Right cardiac atrium (tissue), 5 donors: ENCODE data around the gene FNDC3B. TPM values are rescaled to one million over a fixed set of nuclear protein-coding genes. Genes with fewer than 3 reads are reported as not detected.
A peak's percentile ranks its signal among the peaks of the same experiment; 100 is the strongest.

ENCODE experiments used
- ATAC-seq, 2 donors: fragments of 200-7000 bp; cut with Tn5 transposase; one replicate each; pipeline versions ENCODE4 v1.8.0 to v1.9.1; 2020; ENCODE audit warnings: moderate library complexity in 2 of 2, mild to moderate bottlenecking in 1 of 2
- DNase-seq, 3 donors: peaks; one replicate each; pipeline ENCODE4 v3.0.0-alpha.2; 2020
- H3K27ac ChIP-seq: one replicate; pipeline ENCODE4 v1.5.1; 2013; ENCODE audit warnings: mild to moderate bottlenecking, low read length, control low read depth, moderate library complexity
- H3K27me3 ChIP-seq: one replicate; pipeline ENCODE4 v1.6.1; 2013; ENCODE audit not compliant: control insufficient read depth, insufficient read depth
- H3K4me1 ChIP-seq: one replicate; pipeline ENCODE4 v1.6.1; 2013; ENCODE audit warnings: low read length; ENCODE audit not compliant: control insufficient read depth, insufficient read depth
- H3K4me3 ChIP-seq: one replicate; pipeline ENCODE4 v1.5.1; 2013; ENCODE audit warnings: low read length, control low read depth
- H3K9me3 ChIP-seq: one replicate; pipeline ENCODE4 v1.6.1; 2013; ENCODE audit warnings: low read length; ENCODE audit not compliant: control insufficient read depth
- WGBS: extraction: QIAGEN DNeasy Blood & Tissue Kit; methylation state at CpG from one replicate; pipeline ENCODE4 v1.1.7; 2013; 5-methylcytosine and 5-hydroxymethylcytosine counted together
- intact Hi-C, 4 donors: fragments of 100-400 bp; cut with DNase I; formaldehyde crosslinking; loops; one replicate each; pipeline versions ENCODE4 v1.11.0 to v1.14.0; 2022 to 2023
- polyA plus RNA-seq: library from polyadenylated mRNA; stranded (reverse); fragments of 200-250 nt; gene quantifications from one replicate; pipeline ENCODE4 v1.2.3, GENCODE V29; 2013
- total RNA-seq, 4 donors: library from RNA; stranded (reverse); fragmentation: NEBNext Ultra II Directional; extraction: Animal tissue kit (Norgen Biotek cat#: 25700); gene quantifications; one replicate each; pipeline ENCODE4 v1.2.1, GENCODE V29; 2021
- donor health status: healthy with polysubstance abuse.
- donor health status: DM: no; HTN: yes; CAD: no.
- donor health status: DM: no; HTN: no; CAD: no.
- donor health status: DM: no; HTN: yes; CAD: no; lungs with severe emphysema.
- donor health status: DM: yes; HTN: yes; CAD: no.

Gene FNDC3B
- total and polyA plus RNA-seq, 5 donors: 15.8 to 117 (median 83.0) TPM

DNA sequence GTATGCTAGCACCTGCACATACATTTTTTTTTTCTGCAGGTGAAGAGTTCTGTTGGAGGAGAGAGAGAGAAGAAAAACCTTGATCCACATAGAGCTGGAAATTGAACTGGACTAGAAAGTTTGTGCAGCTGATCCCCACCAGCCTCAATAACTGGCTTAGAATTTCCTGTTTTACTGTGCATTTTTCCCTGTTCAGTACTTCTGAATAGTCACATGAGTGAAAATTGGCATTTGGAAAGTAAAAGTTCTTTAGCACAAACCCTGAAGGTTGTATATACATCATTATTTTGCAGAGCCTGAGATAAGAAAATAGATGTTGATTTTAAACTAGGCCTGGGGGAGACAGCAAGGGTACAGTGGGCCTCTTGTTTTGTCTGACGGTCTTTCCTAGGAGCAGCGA is 366.5 kb downstream of the FNDC3B start:
- Histone ChIP-seq H3K9me3 (no peaks in the 10 kb centered on the region), H3K27me3 (no peaks in the 10 kb centered on the region), H3K4me3 (no peak overlapping the region), H3K4me1 (no peaks in the 10 kb centered on the region), H3K27ac (no peak overlapping the region)
- ATAC-seq: no peak
- no peak for DNase-seq
- 91% methylated on average over 2 of the region's 2 CpGs for WGBS
- intact Hi-C loops: no loop called here

DNA sequence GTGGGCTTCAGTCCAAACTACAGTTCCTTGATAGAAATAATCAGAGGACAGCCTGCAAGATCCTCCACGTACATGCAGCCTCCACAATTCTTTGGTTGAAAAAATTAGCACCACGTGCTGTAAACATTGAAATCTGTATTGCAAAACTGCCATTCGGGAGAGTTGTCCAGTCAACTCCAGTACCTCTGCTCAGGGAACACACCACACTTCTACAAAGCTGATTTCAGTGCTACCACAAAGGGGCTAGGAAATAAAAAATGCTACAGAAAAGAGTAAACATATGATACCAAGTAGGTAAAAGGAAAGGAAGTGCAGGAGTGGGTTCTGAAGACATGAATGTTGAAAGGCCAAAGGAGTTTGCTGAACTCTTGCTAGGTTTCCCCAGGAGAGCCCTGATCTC is 368.5 kb downstream of the FNDC3B start:
- no peak for DNase-seq
- WGBS: 82% methylated on average over 3 of the region's 3 CpGs
- Histone ChIP-seq H3K4me3 (no peak overlapping the region), H3K27ac (no peak overlapping the region), H3K27me3 (no peaks in the 10 kb centered on the region), H3K4me1 (no peaks in the 10 kb centered on the region), H3K9me3 (no peaks in the 10 kb centered on the region)
- intact Hi-C loops: no loop called here
- no peak for ATAC-seq

- Histone ChIP-seq H3K27ac (no peak overlapping the region), H3K9me3 (no peaks in the 10 kb centered on the region), H3K4me3 (no peak overlapping the region), H3K27me3 (no peaks in the 10 kb centered on the region), H3K4me1 (no peaks in the 10 kb centered on the region)
- intact Hi-C loops: no loop called here
- ATAC-seq: peak; percentile 31 to 40
- DNase-seq: peak in 1 of 3 donors; percentile 44
- 83% methylated on average over 13 of the region's 13 CpGs for WGBS
These were observed 371.5 kb downstream of the FNDC3B start for GRCh38 chr3:172410702-172411477.

GRCh38 chr3:172411478-172411947 is 372.1 kb downstream of the FNDC3B start:
- Histone ChIP-seq H3K4me3 (no peak overlapping the region), H3K27me3 (no peaks in the 10 kb centered on the region), H3K27ac (no peak overlapping the region), H3K9me3 (no peaks in the 10 kb centered on the region), H3K4me1 (no peaks in the 10 kb centered on the region)
- ATAC-seq: peak; percentile 32 to 33
- intact Hi-C loops: no loop called here
- WGBS: 93% methylated on average over 6 of the region's 6 CpGs
- DNase-seq: no peak

DNA sequence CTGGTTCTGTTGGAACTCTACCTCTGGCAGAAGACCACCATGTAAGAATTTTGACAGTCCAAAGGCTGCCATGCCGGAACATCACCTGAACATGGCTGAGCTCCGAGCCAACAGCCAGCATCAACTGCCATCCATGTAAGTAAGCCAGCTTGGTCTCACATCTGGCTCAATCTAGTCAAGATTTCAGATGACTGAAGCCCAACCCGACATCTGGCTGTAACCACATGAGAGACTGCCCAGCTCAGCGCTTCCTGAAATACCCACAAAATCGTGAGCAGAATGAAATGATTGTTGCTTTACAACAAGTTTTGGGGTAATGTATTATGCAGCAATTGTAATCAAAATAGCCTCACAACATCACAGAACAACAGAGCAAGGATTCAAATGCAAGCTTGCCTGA is 375.9 kb downstream of the FNDC3B start:
- Histone ChIP-seq H3K9me3 (no peaks in the 10 kb centered on the region), H3K27me3 (no peaks in the 10 kb centered on the region), H3K4me1 (no peaks in the 10 kb centered on the region), H3K4me3 (no peak overlapping the region), H3K27ac (no peak overlapping the region)
- intact Hi-C loops: no loop called here
- no peak for DNase-seq
- 82% methylated on average over 5 of the region's 5 CpGs for WGBS
- ATAC-seq: no peak

- no peaks in the 10 kb centered on the region for H3K9me3 ChIP-seq
- intact Hi-C loops: no loop called here
- DNase-seq (no peak), ATAC-seq (no peak)
- no peak overlapping the region for H3K27ac ChIP-seq
- H3K27me3 ChIP-seq: no peaks in the 10 kb centered on the region
- no peaks in the 10 kb centered on the region for H3K4me1 ChIP-seq
- no peak overlapping the region for H3K4me3 ChIP-seq
These were observed 398.3 kb downstream of the FNDC3B start for GRCh38 chr3:172437713-172438112.

DNA sequence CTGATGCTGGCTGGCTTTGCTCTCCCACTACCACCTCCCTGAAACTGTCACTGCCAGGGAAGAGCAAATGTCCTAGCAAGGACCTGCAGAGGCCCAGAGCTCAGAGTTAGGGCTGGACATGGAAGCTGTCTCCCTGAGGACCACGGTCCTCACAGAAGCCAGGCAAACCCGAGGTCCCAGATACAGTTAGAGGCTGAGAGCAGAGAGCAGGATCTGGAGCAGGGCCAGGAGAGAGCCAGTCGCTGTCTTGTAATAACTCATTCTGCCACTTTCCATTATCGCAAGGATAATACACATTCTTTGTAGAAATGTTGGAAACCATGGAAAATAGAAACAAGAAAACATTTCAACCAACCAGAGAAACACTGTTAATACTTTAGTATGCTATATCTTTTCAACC is 398.8 kb downstream of the FNDC3B start:
- Histone ChIP-seq H3K27ac (no peak overlapping the region), H3K27me3 (no peaks in the 10 kb centered on the region), H3K4me1 (no peaks in the 10 kb centered on the region), H3K4me3 (no peak overlapping the region), H3K9me3 (no peaks in the 10 kb centered on the region)
- no peak for DNase-seq
- 47% methylated on average over 4 of the region's 4 CpGs for WGBS
- ATAC-seq: no peak
- intact Hi-C loops: no loop called here

DNA sequence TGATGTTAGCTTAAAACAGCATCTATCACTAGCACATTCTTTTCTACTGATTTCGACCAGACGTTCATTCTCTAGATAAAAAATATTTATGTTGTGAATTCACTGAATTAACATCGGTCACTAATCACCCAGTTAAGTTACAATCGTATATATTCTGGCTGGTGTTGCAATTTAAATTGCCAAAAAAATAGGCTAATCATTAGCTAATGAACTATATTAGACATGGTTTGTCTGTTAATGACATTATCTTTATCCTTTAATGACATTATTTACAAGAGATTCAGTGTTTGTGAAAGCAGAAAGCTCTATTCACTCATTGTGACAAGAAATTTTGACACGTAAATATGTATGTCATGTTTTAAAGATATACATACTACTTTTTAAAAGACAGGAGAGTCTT is 402.2 kb downstream of the FNDC3B start:
- intact Hi-C loops: no loop called here
- Histone ChIP-seq H3K27ac (no peak overlapping the region), H3K9me3 (no peaks in the 10 kb centered on the region), H3K4me1 (no peaks in the 10 kb centered on the region), H3K4me3 (no peak overlapping the region), H3K27me3 (no peaks in the 10 kb centered on the region)
- no peak for ATAC-seq
- 54% methylated on average over 5 of the region's 5 CpGs for WGBS
- no peak for DNase-seq

- WGBS: 81% methylated on average over 1 of the region's 1 CpG
- no peak overlapping the region for H3K27ac ChIP-seq
- intact Hi-C loops: no loop called here
- no peaks in the 10 kb centered on the region for H3K9me3 ChIP-seq
- H3K27me3 ChIP-seq: no peaks in the 10 kb centered on the region
- H3K4me1 ChIP-seq: no peaks in the 10 kb centered on the region
- no peak for ATAC-seq
- H3K4me3 ChIP-seq: no peak overlapping the region
- no peak for DNase-seq
These were observed 403.2 kb downstream of the FNDC3B start for GRCh38 chr3:172442606-172443005.

DNA sequence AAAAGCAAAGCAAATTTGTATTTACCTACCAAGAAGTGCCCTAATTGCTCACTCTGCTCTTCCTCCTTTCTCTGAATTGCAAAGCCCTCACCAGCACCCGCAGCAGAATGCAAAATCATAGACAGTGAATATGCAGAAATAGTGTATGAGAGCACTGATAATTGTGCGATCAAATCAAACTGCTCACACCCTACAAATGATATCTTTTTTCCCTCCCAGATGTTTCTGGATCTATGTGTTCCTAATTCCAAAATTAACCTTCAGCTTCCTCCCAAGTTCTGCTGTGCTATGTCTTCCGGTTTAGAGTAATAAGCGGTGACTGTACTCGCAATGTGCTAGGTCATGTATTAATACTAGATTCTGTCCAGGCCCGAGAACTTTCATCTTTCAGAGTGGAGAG is 405.4 kb downstream of the FNDC3B start:
- intact Hi-C loops: no loop called here
- Histone ChIP-seq H3K9me3 (no peaks in the 10 kb centered on the region), H3K27ac (no peak overlapping the region), H3K4me1 (no peaks in the 10 kb centered on the region), H3K4me3 (no peak overlapping the region), H3K27me3 (no peaks in the 10 kb centered on the region)
- DNase-seq (no peak), ATAC-seq (no peak)
- WGBS: 75% methylated on average over 6 of the region's 6 CpGs

DNA sequence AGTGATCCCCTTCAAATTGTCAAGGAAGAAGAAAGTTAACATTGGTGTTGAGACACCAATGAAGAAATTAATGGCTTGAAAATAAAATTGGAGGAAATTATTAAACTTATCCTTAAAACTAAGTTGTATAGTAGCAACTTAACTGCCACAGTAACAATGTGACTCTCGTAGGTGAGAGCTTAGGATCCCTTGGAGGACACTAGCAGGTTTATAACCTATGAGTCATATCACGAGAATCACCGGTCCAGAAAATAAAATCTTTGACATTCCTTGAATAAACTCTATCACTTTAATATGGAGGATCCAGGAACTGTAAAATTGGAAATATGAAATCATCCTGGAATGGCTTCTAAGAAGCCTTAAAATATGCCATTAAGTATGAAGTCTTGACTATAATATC is 406.8 kb downstream of the FNDC3B start:
- DNase-seq: no peak
- ATAC-seq: no peak
- intact Hi-C loops: no loop called here
- H3K9me3 ChIP-seq: no peaks in the 10 kb centered on the region
- no peak overlapping the region for H3K4me3 ChIP-seq
- 90% methylated on average over 3 of the region's 3 CpGs for WGBS
- no peaks in the 10 kb centered on the region for H3K4me1 ChIP-seq
- H3K27me3 ChIP-seq: no peaks in the 10 kb centered on the region
- no peak overlapping the region for H3K27ac ChIP-seq
